Activated effector memory CD4-positive, alpha-beta T cell treated with anti-CD3 and anti-CD28 coated beads, Interleukin-2, amount 50 U/mL, for 16 hours (primary cell): ENCODE results near the gene SERP2.
"Not testable (repeated sequence)": the region's sequence is repeated elsewhere in the genome, so short reads cannot be mapped to it uniquely, and the experiment has no call there.

Experiments used
- DNase-seq: peaks from one replicate; pipeline ENCODE4 v3.0.0-alpha.2; 2020

SERP2 gene

DNA sequence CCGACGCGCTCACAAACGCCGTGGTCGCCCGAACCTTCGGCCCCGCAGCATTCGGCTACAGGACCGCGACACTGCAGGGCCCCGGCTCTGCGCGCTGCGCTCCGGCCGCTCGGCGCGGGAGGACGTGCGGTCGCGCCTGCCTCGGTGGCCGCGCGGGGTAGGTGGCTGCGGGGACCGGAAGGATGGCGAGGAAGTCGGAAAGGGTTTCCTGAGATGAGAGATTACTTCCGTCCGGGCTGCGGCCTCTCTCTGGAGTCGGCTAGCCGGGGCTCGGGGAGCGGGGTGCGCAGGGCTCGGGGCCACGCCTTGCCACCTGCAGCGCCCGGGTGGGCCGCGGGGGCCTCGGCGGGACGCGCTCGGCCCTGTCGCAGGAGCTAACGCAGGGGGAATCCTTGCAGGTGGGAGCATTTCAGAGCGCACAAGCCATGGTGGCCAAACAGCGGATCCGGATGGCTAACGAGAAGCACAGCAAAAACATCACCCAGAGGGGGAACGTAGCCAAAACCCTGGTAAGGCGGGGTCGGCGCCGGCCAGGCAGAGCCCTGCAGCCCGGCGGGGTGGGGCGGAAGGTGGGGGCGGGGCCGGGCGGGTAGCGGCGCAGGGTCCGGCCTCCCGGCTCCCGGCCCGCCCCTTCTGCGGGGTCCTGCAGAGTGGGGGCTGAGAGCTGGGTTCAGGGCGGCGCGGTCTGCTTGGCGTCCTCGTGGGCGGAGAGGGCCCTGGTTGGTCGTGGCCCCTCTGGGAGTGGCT is at the start of gene SERP2:
Gene SERP2, plus strand, starts transcription at position 224 of the 747 bp plus-strand sequence. Its CDS starts 202 bp downstream, at position 426.
- no peak for DNase-seq

DNA sequence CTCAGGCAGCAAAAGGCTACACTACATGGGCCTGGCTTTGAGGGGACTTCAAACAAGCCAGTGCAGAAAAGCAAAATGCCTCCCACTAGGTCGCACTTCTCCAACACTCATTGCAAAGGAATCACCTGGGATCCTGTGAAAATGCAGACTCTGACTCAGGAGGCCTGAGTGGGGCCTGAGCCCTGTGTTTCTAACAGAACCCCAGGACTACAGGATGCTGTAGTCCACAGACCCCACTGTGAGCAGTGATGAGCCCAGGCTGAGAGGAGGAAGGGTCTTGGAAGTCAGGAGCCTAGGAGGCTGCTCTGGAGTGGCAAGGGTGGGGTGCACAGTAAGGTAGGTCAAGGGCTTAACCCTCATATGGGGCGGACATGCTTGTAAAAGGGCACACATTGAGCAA is 46.7 kb upstream of the SERP2 start:
- no peak for DNase-seq

DNA sequence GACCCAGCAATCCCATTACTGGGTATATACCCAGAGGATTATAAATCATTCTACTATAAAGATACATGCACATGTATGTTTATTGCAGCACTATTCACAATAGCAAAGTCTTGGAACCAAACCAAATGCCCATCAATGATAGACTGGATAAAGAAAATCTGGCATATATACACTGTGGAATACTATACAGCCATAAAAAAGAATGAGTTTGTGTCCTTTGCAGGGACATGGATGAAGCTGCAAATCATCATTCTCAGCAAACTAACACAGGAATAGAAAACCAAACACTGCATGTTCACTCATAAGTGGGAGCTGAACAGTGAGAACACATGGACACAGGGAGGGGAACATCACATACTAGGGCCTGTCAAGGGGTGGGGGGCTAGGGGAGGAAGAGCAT is 44.6 kb upstream of the SERP2 start:
- DNase-seq: not testable (repeated sequence)

- no peak for DNase-seq
These were observed 43.6 kb upstream of the SERP2 start for GRCh38 chr13:44329909-44330545.

DNA sequence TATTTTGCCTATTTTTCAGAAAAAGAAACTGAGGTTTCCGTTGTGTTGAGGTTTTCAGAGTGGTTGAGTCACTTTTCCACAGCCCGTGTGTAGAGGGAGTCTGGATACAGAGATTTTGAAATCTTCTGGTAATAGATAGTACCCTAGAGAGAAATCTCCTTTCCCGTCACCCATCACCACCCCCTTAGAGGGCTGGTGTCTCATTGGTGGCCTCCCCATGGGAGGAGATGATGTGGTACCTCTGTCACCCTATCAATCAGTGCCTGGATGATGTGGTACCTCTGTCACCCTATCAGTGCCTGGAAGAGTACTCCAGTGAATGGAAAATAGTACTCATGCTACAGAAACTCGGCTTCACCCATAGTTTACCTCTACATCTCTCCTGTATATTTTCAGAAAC is 42.2 kb upstream of the SERP2 start:
- no peak for DNase-seq

- no peak for DNase-seq
These were observed 41.4 kb upstream of the SERP2 start for GRCh38 chr13:44331912-44332851.

DNA sequence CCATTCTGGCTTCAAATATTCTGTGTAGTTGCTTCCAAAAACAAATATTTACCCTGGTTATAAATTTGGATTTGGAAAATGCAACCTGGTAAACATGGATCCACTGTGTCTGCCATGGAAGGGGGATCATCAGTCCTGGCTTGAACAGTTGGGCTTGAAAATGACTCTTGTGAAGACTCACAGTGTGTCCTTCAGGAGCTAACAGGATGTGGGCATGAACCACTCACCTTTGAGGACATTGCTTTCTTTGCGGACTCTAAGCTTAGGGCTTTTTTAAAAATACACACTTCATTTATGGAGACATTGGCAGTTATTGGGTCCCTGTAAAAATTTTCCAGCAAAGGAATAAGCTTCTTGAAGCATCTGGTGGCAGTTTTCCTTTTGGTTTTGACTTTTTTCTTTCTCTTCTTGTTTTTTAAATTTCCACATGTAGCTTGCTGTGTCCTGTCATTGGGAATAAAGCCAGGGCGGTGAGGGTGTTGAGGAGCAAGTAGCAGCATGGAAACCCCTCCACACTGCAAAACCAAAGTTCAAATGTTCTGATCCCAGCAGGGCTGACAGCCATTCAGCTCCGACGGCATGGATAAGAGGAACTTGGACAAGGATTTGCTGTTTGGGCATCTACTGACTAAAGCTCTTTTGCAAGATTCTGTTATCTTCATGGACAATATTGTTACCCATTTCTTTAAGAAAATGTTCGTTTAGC is 39.5 kb upstream of the SERP2 start:
- DNase-seq: no peak

DNA sequence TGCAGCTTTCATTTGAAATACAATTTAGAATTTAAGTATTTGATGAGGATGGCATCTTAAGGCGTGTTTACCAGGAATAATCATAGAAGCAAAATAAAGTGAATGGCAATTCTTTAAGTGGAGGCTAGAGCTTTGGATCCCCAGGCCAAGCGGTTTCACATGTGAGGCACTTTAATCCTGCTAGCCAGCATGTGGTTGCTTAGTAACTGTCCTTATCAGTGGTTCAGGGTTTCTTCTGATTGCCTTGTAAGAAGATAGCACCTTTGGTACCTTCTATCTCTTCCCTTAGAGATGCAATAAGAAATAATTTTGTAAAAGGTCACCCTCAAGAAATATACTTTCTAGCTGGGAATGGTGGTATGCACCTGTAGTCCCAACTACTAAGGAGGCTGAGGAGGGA is 38.9 kb upstream of the SERP2 start:
- DNase-seq: no peak

- no peak for DNase-seq
These were observed 36.7 kb upstream of the SERP2 start for GRCh38 chr13:44336934-44337333.

- DNase-seq: no peak
These were observed 36.0 kb upstream of the SERP2 start for GRCh38 chr13:44337581-44337980.

GRCh38 chr13:44340508-44340907 is 33.1 kb upstream of the SERP2 start:
- DNase-seq: no peak

DNA sequence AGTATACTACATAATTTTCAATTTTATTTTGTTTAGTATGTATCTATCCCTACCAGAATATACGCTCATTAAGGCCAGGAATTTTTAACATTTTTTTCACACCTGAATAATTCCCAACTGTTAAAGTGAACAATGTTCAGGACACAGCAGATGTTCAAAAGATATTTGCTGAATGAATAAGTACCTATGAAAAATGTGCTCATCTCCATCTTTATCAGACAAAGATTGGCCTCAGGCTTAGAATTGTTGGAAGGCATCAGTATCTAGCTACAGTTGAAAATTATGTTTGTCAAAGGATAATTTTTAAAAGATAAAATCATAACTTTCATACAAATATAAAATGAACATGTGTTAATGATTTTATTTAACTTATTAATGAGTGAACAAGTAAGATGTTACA is 30.9 kb upstream of the SERP2 start:
- DNase-seq: no peak

GRCh38 chr13:44346534-44346933 is 27.1 kb upstream of the SERP2 start:
- DNase-seq: no peak

DNA sequence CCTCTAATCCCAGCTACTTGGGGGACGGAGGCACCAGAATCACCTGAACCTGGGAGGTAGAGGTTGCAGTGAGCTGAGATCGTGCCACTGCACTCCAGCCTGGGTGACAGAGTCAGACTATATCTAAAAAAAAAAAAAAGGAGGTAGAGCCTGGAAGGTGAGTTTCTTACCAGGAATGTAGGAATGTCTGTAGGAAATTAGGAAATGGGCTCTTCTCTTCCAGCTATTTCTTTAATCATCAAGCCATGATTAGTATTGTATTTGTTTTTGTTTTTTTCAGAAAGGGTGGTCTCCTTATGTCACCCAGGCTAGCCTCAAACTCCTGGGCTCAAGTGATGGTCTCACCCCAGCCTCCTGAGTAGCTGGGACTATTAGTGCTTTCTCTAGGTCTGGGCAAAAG is 26.3 kb upstream of the SERP2 start:
- no peak for DNase-seq

DNA sequence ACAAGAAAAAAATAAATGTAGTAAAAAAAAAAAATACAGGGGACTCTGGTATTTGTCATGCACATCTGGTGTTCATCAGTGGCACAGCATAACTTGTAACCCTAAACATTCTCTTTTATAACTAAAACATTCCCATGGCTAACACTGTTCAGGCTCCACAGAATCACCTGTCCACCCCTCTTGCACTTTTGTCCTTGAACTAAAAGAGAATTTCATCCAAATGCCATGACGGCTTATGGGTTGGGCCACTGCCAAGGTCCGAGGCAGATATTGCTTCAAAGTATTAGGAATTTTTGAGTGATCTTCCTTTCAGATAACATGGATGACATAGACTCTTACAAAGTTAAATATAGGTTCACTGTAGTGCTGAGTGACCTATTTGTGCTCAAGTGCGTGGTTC is 25.7 kb upstream of the SERP2 start:
- DNase-seq: no peak

GRCh38 chr13:44350775-44351504 is 22.7 kb upstream of the SERP2 start:
- no peak for DNase-seq

- no peak for DNase-seq
These were observed 22.1 kb upstream of the SERP2 start for GRCh38 chr13:44351505-44351854.

GRCh38 chr13:44352202-44352601 is 21.4 kb upstream of the SERP2 start:
- DNase-seq: no peak

GRCh38 chr13:44352671-44353070 is 21.0 kb upstream of the SERP2 start:
- no peak for DNase-seq

DNA sequence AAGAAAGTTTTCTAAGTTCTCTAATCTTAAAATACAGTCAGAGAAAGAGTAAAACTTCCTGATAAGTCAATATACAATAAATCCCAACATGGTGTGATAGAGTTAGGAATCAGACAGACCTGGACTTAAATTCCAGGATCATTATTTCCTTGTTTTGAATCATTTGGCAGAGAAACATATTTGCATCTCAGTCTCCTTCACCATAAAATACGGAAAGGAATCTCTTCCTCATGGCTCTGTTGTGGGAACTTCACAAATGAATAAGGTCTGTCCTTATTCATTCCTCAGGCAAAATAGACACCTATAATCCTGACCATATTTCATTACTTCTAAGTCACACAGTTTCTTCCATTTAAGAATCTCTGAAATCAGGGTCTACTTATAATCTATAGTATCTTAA is 19.3 kb upstream of the SERP2 start:
- no peak for DNase-seq

GRCh38 chr13:44354884-44355283 is 18.7 kb upstream of the SERP2 start:
- no peak for DNase-seq

- DNase-seq: no peak
These were observed 18.0 kb upstream of the SERP2 start for GRCh38 chr13:44355621-44356020.
